GM18519 (cell line): Measurements from ENCODE around the gene RNF167.

Experiments used
- ATAC-seq: cut with Tn5 transposase; IDR thresholded peaks from one replicate; pipeline ENCODE4 v1.9.1; 2021; ENCODE audit warnings: mild to moderate bottlenecking, moderate library complexity; ENCODE audit not compliant: unreplicated experiment, low FRiP score

The RNF167 gene

GRCh38 chr17:4950075-4950745, 10.1 kb downstream of the RNF167 start:
- no peak for ATAC-seq

- ATAC-seq, result no peak
These were observed 10.7 kb downstream of the RNF167 start, which contains the start of gene ENO3 for GRCh38 chr17:4950746-4951204. TSS of gene ENO3 (plus strand) at chr17:4951119. CDS start at chr17:4951830, 711 bp downstream.

GRCh38 chr17:4951486-4951885, 11.4 kb downstream of the RNF167 start:
- no peak for ATAC-seq

- ATAC-seq, result no peak
These were observed 13.4 kb downstream of the RNF167 start for GRCh38 chr17:4953451-4953961.

GRCh38 chr17:4955091-4955490, 15.0 kb downstream of the RNF167 start:
- ATAC-seq, result no peak

- ATAC-seq, result no peak
These were observed 16.5 kb downstream of the RNF167 start for GRCh38 chr17:4956493-4957061.

- ATAC-seq, result no peak
These were observed 18.0 kb downstream of the RNF167 start for GRCh38 chr17:4958102-4958501.

GRCh38 chr17:4959261-4959965, 19.3 kb downstream of the RNF167 start:
- ATAC-seq, result no peak

GRCh38 chr17:4960279-4960922, 20.3 kb downstream of the RNF167 start:
- no peak for ATAC-seq

GRCh38 chr17:4965311-4965986, 25.4 kb downstream of the RNF167 start:
- ATAC-seq, result no peak

GRCh38 chr17:4966844-4967538, 26.9 kb downstream of the RNF167 start:
- peak; percentile 63 for ATAC-seq

GRCh38 chr17:4967539-4968485, 27.7 kb downstream of the RNF167 start, which contains the start of gene SPAG7:
TSS of gene SPAG7 (minus strand) at chr17:4967817. CDS start at chr17:4967804, 13 bp downstream.
- peak; percentile 42 for ATAC-seq

- ATAC-seq, result no peak
These were observed 28.5 kb downstream of the RNF167 start for GRCh38 chr17:4968486-4969046.

GRCh38 chr17:4969047-4969550, 29.0 kb downstream of the RNF167 start:
- no peak for ATAC-seq

GRCh38 chr17:4969551-4970173, 29.6 kb downstream of the RNF167 start:
- ATAC-seq, result no peak

GRCh38 chr17:4970273-4970672, 30.2 kb downstream of the RNF167 start:
- ATAC-seq, result no peak

GRCh38 chr17:4971826-4972225, 31.8 kb downstream of the RNF167 start:
- no peak for ATAC-seq

GRCh38 chr17:4972322-4972721, 32.3 kb downstream of the RNF167 start:
- ATAC-seq, result no peak
